HepG2 (cell line): Measurements from ENCODE around the gene FABP1. TPM values are rescaled to one million over a fixed set of nuclear protein-coding genes. Genes with fewer than 3 reads are reported as not detected.

Experiments used
- ARID2 ChIP-seq: sonication (generic); formaldehyde crosslinking; IDR thresholded peaks from 2 replicates; pipeline ENCODE4 v1.8.1; 2022; ENCODE audit warnings: mild to moderate bottlenecking, missing genetic modification reagents, borderline replicate concordance
- IKZF4 ChIP-seq: sonication (generic); formaldehyde crosslinking; IDR thresholded peaks from 2 replicates; pipeline ENCODE4 v1.5.1; 2020; ENCODE audit warnings: borderline replicate concordance, mild to moderate bottlenecking, low read depth, missing genetic modification reagents; ENCODE audit errors: not compliant biosample characterization
- KLF9 ChIP-seq: IDR thresholded peaks from 2 replicates; pipeline ENCODE4 v1.6.1; 2016; ENCODE audit warnings: low read depth
- MTF1 ChIP-seq: sonication (generic); formaldehyde crosslinking; IDR thresholded peaks from 2 replicates; pipeline ENCODE4 v1.5.0; 2020; ENCODE audit warnings: missing genetic modification reagents
- MXD3 ChIP-seq: IDR thresholded peaks from 2 replicates; pipeline ENCODE4 v1.6.1; 2016; ENCODE audit warnings: mild to moderate bottlenecking, missing biosample characterization, missing genetic modification reagents
- PCBP2 ChIP-seq: fragments of 200-400 bp; formaldehyde crosslinking; optimal IDR thresholded peaks from 2 replicates; pipeline ENCODE3; 2018; ENCODE audit warnings: low read length, low read depth; ENCODE audit not compliant: poor library complexity, severe bottlenecking
- REST ChIP-seq, 2 experiments: IDR thresholded peaks; 2 replicates each; pipeline ENCODE4 v1.6.1; 2011 to 2012; ENCODE audit warnings: low read length in 2 of 2, borderline replicate concordance in 1 of 2, low read depth in 1 of 2, mild to moderate bottlenecking in 1 of 2, moderate library complexity in 1 of 2
- SIN3B ChIP-seq: fragments of 150-350 bp; IDR thresholded peaks from 2 replicates; pipeline ENCODE4 v1.6.1; 2014; ENCODE audit warnings: low read length
- ZNF251 ChIP-seq: sonication (generic); formaldehyde crosslinking; IDR thresholded peaks from 2 replicates; pipeline ENCODE4 v1.9.0; 2021; ENCODE audit warnings: mild to moderate bottlenecking, missing genetic modification reagents
- ZNF3 ChIP-seq: IDR thresholded peaks from 2 replicates; pipeline ENCODE4 v1.7.0; 2017; ENCODE audit warnings: inconsistent platforms
- ZNF329 ChIP-seq: sonication (generic); formaldehyde crosslinking; IDR thresholded peaks from 2 replicates; pipeline ENCODE4 v1.9.0; 2021; ENCODE audit warnings: low read depth, mild to moderate bottlenecking, missing genetic modification reagents
- ZNF382 ChIP-seq: sonication (generic); formaldehyde crosslinking; IDR thresholded peaks from 2 replicates; pipeline ENCODE4 v1.5.0; 2020; ENCODE audit warnings: missing genetic modification reagents, mild to moderate bottlenecking, borderline replicate concordance
- ZNF512B ChIP-seq: sonication (generic); formaldehyde crosslinking; IDR thresholded peaks from 2 replicates; pipeline ENCODE4 v1.5.1; 2020; ENCODE audit warnings: missing genetic modification reagents, mild to moderate bottlenecking, borderline replicate concordance
- ZNF569 ChIP-seq: sonication (generic); formaldehyde crosslinking; IDR thresholded peaks from 2 replicates; pipeline ENCODE4 v1.5.0; 2020; ENCODE audit warnings: mild to moderate bottlenecking, missing genetic modification reagents, moderate library complexity, borderline replicate concordance
- ZNF678 ChIP-seq: sonication (generic); formaldehyde crosslinking; IDR thresholded peaks from 2 replicates; pipeline ENCODE4 v1.4.0; 2020; ENCODE audit warnings: mild to moderate bottlenecking, missing genetic modification reagents
- ZNF740 ChIP-seq: sonication (generic); formaldehyde crosslinking; IDR thresholded peaks from 2 replicates; pipeline ENCODE4 v1.4.0; 2020; ENCODE audit warnings: missing genetic modification reagents
- polyA plus RNA-seq, 8 experiments: library from polyadenylated mRNA; depleted of rRNA in 3 of 8; stranded (reverse) in 7 of 8; unstranded in 1 of 8; fragments of >200 nt; fragmentation: Illumina TruSeq in 4 of 8; extraction: Trizol in 4 of 8; gene quantifications; 2 replicates each; pipeline versions ENCODE4 v1.2.1 to v1.2.3, GENCODE V29; 2011 to 2016; ENCODE audit warnings: low read depth in 4 of 8, missing spikeins in 1 of 8, mixed read lengths in 1 of 8; ENCODE audit not compliant: insufficient read depth in 1 of 8
- total RNA-seq, 5 experiments: library from RNA; depleted of rRNA; stranded (reverse); fragments of >200 nt; fragmentation: Illumina TruSeq; extraction: Trizol; gene quantifications; 2 replicates each; pipeline ENCODE4 v1.2.3, GENCODE V29; 2016; ENCODE audit warnings: low read depth in 1 of 5
- TF ChIP-seq, protein P1 (sequence below): IDR thresholded peaks from 2 replicates; pipeline ENCODE4 v1.4.0; 2020; ENCODE audit warnings: mild to moderate bottlenecking, missing genetic modification reagents

FABP1 gene
- total and polyA plus RNA-seq, 2 of the 13 experiments (the other 11 are each of a cell fraction or from before 2014, with no cell fraction given), result 644 to 1,608 TPM

- TF ChIP-seq ZNF329 (peak; percentile 27; the same call in 1 of the 2 replicates), IKZF4 (no peak), ZNF740 (CRISPR knock-in tag) (no peak; the same call in 1 of the 2 replicates), ZNF569 (peak; percentile 40; the same call in 1 of the 2 replicates), REST (IDR thresholded peaks at IDR 0.05; ENCODE audit: borderline replicate concordance in 1 of 2, low read depth in 1 of 2, low read length in 2 of 2) (peak in 1 of 2 experiments; percentile 87; a peak in 1 of 4 replicates), ZNF3 (CRISPR knock-in tag) (peak; percentile 77; the same call in 1 of the 2 replicates), MTF1 (no peak), ZNF251 (no peak), ZNF512B (CRISPR knock-in tag) (no peak), ZNF382 (CRISPR knock-in tag) (no peak), KLF9 (CRISPR knock-in tag) (0 out of 2 replicates have a peak, but pooled peaks have one; percentile 38), MXD3 (CRISPR knock-in tag) (peak; percentile 82; the same call in 1 of the 2 replicates), SIN3B (no peak), PCBP2 (no peak), ZNF678 (CRISPR knock-in tag) (peak; percentile 53), ARID2 (CRISPR knock-in tag) (peak; percentile 85)
- TF ChIP-seq, protein P1, sequence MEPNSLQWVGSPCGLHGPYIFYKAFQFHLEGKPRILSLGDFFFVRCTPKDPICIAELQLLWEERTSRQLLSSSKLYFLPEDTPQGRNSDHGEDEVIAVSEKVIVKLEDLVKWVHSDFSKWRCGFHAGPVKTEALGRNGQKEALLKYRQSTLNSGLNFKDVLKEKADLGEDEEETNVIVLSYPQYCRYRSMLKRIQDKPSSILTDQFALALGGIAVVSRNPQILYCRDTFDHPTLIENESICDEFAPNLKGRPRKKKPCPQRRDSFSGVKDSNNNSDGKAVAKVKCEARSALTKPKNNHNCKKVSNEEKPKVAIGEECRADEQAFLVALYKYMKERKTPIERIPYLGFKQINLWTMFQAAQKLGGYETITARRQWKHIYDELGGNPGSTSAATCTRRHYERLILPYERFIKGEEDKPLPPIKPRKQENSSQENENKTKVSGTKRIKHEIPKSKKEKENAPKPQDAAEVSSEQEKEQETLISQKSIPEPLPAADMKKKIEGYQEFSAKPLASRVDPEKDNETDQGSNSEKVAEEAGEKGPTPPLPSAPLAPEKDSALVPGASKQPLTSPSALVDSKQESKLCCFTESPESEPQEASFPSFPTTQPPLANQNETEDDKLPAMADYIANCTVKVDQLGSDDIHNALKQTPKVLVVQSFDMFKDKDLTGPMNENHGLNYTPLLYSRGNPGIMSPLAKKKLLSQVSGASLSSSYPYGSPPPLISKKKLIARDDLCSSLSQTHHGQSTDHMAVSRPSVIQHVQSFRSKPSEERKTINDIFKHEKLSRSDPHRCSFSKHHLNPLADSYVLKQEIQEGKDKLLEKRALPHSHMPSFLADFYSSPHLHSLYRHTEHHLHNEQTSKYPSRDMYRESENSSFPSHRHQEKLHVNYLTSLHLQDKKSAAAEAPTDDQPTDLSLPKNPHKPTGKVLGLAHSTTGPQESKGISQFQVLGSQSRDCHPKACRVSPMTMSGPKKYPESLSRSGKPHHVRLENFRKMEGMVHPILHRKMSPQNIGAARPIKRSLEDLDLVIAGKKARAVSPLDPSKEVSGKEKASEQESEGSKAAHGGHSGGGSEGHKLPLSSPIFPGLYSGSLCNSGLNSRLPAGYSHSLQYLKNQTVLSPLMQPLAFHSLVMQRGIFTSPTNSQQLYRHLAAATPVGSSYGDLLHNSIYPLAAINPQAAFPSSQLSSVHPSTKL, result peak; percentile 77
Measured at GRCh38 chr2:88127888-88128653, at the start of gene FABP1 (continued).
